H1 (cell line): ENCODE results near the gene ADCY1. TPM values are rescaled to one million over a fixed set of nuclear protein-coding genes. Genes with fewer than 3 reads are reported as not detected.

Experiments used
- CTCF ChIA-PET: fragments of 300-600 bp; sonication (Branson Sonifier 250); formaldehyde crosslinking; loops from one replicate; lab custom pipeline; 2021; ENCODE audit not compliant: partially characterized antibody; lab: Charles Lee
- POLR2A ChIA-PET: fragments of 300-600 bp; sonication (Branson Sonifier 250); formaldehyde crosslinking; loops from one replicate; lab custom pipeline; 2021; ENCODE audit warnings: inconsistent platforms; ENCODE audit not compliant: partially characterized antibody; lab: Charles Lee
- DNase-seq, 2 experiments: peaks; one replicate each; pipeline versions ENCODE4 v3.0.0 to v3.0.0-alpha.2; 2010 to 2022; ENCODE audit warnings: low spot score in 2 of 2, low read depth in 1 of 2, mixed read lengths in 1 of 2
- FAIRE-seq: peaks from 2 replicates; lab custom pipeline; 2011; peaks lifted over from hg19 to GRCh38; lab: Jason Lieb, UNC
- H2AFZ ChIP-seq: 2 replicates; pipeline ENCODE4 v1.8.1; 2012; ENCODE audit warnings: low read length, inconsistent platforms
- H2AK5ac ChIP-seq: 2 replicates; pipeline ENCODE4 v1.6.1; 2013; ENCODE audit warnings: low read depth, low read length
- H2BK120ac ChIP-seq: replicated peaks from 2 replicates; pipeline ENCODE3; 2013; ENCODE audit warnings: low read depth, low read length, inconsistent platforms
- H2BK12ac ChIP-seq: 2 replicates; pipeline ENCODE4 v1.6.1; 2013; ENCODE audit warnings: low read depth, low read length
- H2BK15ac ChIP-seq: 2 replicates; pipeline ENCODE4 v1.6.1; 2013; ENCODE audit warnings: low read length
- H2BK20ac ChIP-seq: 2 replicates; pipeline ENCODE4 v1.6.1; 2013; ENCODE audit warnings: low read length
- H2BK5ac ChIP-seq: 2 replicates; pipeline ENCODE4 v1.6.1; 2013; ENCODE audit warnings: low read depth, low read length
- H3K14ac ChIP-seq: 2 replicates; pipeline ENCODE4 v1.6.1; 2013; ENCODE audit warnings: inconsistent platforms; ENCODE audit not compliant: insufficient read length
- H3K18ac ChIP-seq: 2 replicates; pipeline ENCODE4 v1.6.1; 2013; ENCODE audit warnings: low read length; ENCODE audit errors: extremely low read depth
- H3K23ac ChIP-seq: 2 replicates; pipeline ENCODE4 v1.6.1; 2013; ENCODE audit warnings: inconsistent platforms; ENCODE audit not compliant: insufficient read length
- H3K23me2 ChIP-seq: 2 replicates; pipeline ENCODE4 v1.6.1; 2013; ENCODE audit warnings: low read depth, low read length
- H3K27ac ChIP-seq: 2 replicates; pipeline ENCODE4 v1.6.1; 2011; ENCODE audit warnings: low read depth, low read length, inconsistent platforms
- H3K27me3 ChIP-seq, 4 experiments: replicated peaks in 1 of 4; 1 replicate in 1 of 4; 2 replicates in 3 of 4; pipeline versions ENCODE4 v1.6.1 to v1.8.1; 2011 to 2013; ENCODE audit warnings: low read length in 3 of 4, mild to moderate bottlenecking in 3 of 4, inconsistent platforms in 2 of 4, mixed read lengths in 2 of 4, moderate library complexity in 1 of 4; ENCODE audit not compliant: control insufficient read depth in 3 of 4, insufficient read depth in 3 of 4; ENCODE audit errors: extremely low read depth in 1 of 4
- H3K36me3 ChIP-seq, 4 experiments: 2 replicates each; pipeline versions ENCODE4 v1.6.1 to v1.8.1; 2011 to 2013; ENCODE audit warnings: mild to moderate bottlenecking in 4 of 4, low read length in 3 of 4, moderate library complexity in 2 of 4, control low read depth in 1 of 4, inconsistent platforms in 1 of 4; ENCODE audit not compliant: insufficient read depth in 4 of 4, control insufficient read depth in 2 of 4
- H3K4ac ChIP-seq: replicated peaks from 2 replicates; pipeline ENCODE3; 2013; ENCODE audit warnings: low read length, low read depth, mixed read lengths, inconsistent platforms; ENCODE audit not compliant: insufficient read length
- H3K4me1 ChIP-seq, 4 experiments: replicated peaks in 1 of 4; 1 replicate in 1 of 4; 2 replicates in 3 of 4; pipeline versions ENCODE4 v1.6.1 to v1.8.1; 2011 to 2013; ENCODE audit warnings: low read length in 3 of 4, inconsistent platforms in 2 of 4, mixed read lengths in 1 of 4; ENCODE audit not compliant: insufficient read depth in 4 of 4, control insufficient read depth in 3 of 4
- H3K4me2 ChIP-seq, 2 experiments: 2 replicates each; pipeline versions ENCODE4 v1.6.1 to v1.8.1; 2011 to 2013; ENCODE audit warnings: low read depth in 2 of 2, low read length in 2 of 2, control low read depth in 1 of 2, inconsistent platforms in 1 of 2, mild to moderate bottlenecking in 1 of 2; ENCODE audit not compliant: insufficient read depth in 1 of 2
- H3K4me3 ChIP-seq, 4 experiments: fragments of 200-600, 300-600 bp in 1 of 4; sonication (generic), shearing (Covaris generic), sonication (Bioruptor Twin) in 1 of 4; 2 replicates each; pipeline versions ENCODE4 v1.5.1 to v1.8.1; 2011 to 2016; ENCODE audit warnings: low read length in 4 of 4, low read depth in 3 of 4, control low read depth in 2 of 4, inconsistent platforms in 2 of 4, mild to moderate bottlenecking in 2 of 4, mixed read lengths in 1 of 4, moderate library complexity in 1 of 4; ENCODE audit not compliant: insufficient read depth in 2 of 4; ENCODE audit errors: extremely low read depth in 1 of 4
- H3K56ac ChIP-seq: replicated peaks from 2 replicates; pipeline ENCODE3; 2013; ENCODE audit warnings: low read depth, mild to moderate bottlenecking, mixed read lengths, low read length, inconsistent platforms; ENCODE audit not compliant: insufficient read length
- H3K79me1 ChIP-seq: 2 replicates; pipeline ENCODE4 v1.6.1; 2013; ENCODE audit warnings: low read depth, low read length, control low read depth
- H3K79me2 ChIP-seq, 2 experiments: 2 replicates each; pipeline versions ENCODE4 v1.6.1 to v1.8.1; 2012 to 2013; ENCODE audit warnings: low read length in 2 of 2, mild to moderate bottlenecking in 2 of 2, inconsistent platforms in 1 of 2; ENCODE audit not compliant: insufficient read depth in 2 of 2, control insufficient read depth in 1 of 2
- H3K9ac ChIP-seq, 4 experiments: replicated peaks in 1 of 4; 1 replicate in 1 of 4; 2 replicates in 3 of 4; pipeline versions ENCODE4 v1.6.1 to v1.8.1; 2011 to 2013; ENCODE audit warnings: low read depth in 3 of 4, low read length in 3 of 4, control low read depth in 2 of 4, mild to moderate bottlenecking in 2 of 4, moderate library complexity in 2 of 4, inconsistent platforms in 1 of 4; ENCODE audit errors: extremely low read depth in 1 of 4
- H3K9me3 ChIP-seq, 2 experiments: 2 replicates each; pipeline versions ENCODE4 v1.6.1 to v1.8.1; 2012 to 2013; ENCODE audit warnings: mild to moderate bottlenecking in 2 of 2, moderate library complexity in 2 of 2, control low read depth in 1 of 2, inconsistent platforms in 1 of 2, low read depth in 1 of 2, low read length in 1 of 2, mixed read lengths in 1 of 2; ENCODE audit not compliant: insufficient read depth in 2 of 2
- H4K20me1 ChIP-seq, 2 experiments: replicated peaks in 1 of 2; 2 replicates each; pipeline versions ENCODE3 to v1.8.1; 2011 to 2013; ENCODE audit warnings: inconsistent platforms in 2 of 2, low read length in 2 of 2, mild to moderate bottlenecking in 1 of 2; ENCODE audit not compliant: insufficient read depth in 2 of 2, control insufficient read depth in 1 of 2
- H4K5ac ChIP-seq: 2 replicates; pipeline ENCODE4 v1.6.1; 2013; ENCODE audit warnings: low read length, low read depth, mixed read lengths, inconsistent platforms; ENCODE audit not compliant: insufficient read length
- H4K8ac ChIP-seq: 2 replicates; pipeline ENCODE4 v1.8.0; 2013; ENCODE audit warnings: mild to moderate bottlenecking, moderate library complexity, low read length, inconsistent platforms; ENCODE audit not compliant: insufficient read depth; ENCODE audit errors: extremely low read depth
- H4K91ac ChIP-seq: replicated peaks from 2 replicates; pipeline ENCODE3; 2013; ENCODE audit warnings: low read length, mixed read lengths, inconsistent platforms; ENCODE audit not compliant: insufficient read length
- BRCA1 ChIP-seq: IDR thresholded peaks from 2 replicates; pipeline ENCODE4 v1.6.1; 2012; ENCODE audit warnings: low read depth, low read length, improper control_type of control experiment
- CBX5 ChIP-seq: fragments of 300-800, 300-1000 bp; sonication (generic); IDR thresholded peaks from 2 replicates; pipeline ENCODE4 v1.7.1; 2016; ENCODE audit warnings: antibody characterized with exemption, low read length, low read depth
- KDM5A ChIP-seq: fragments of 200-600 bp; IDR thresholded peaks from 2 replicates; pipeline ENCODE4 v1.7.1; 2012; ENCODE audit warnings: mild to moderate bottlenecking, low read length, inconsistent platforms, mixed read lengths
- NRF1 ChIP-seq: IDR thresholded peaks from 2 replicates; pipeline ENCODE4 v1.6.1; 2011; ENCODE audit warnings: mild to moderate bottlenecking, low read depth, low read length, improper control_type of control experiment
- POLR2AphosphoS5 ChIP-seq: IDR thresholded peaks from 2 replicates; pipeline ENCODE4 v1.6.1; 2011; ENCODE audit warnings: low read depth, low read length
- RNF2 ChIP-seq: fragments of 200-900, 300-1000 bp; sonication (generic); IDR thresholded peaks from 2 replicates; pipeline ENCODE4 v1.7.1; 2016; ENCODE audit warnings: borderline replicate concordance, low read depth, mild to moderate bottlenecking, antibody characterized with exemption, low read length; ENCODE audit not compliant: poor library complexity, severe bottlenecking; ENCODE audit errors: missing control alignments
- SIX5 ChIP-seq: IDR thresholded peaks from 2 replicates; pipeline ENCODE4 v1.6.1; 2011; ENCODE audit warnings: mild to moderate bottlenecking, low read depth, low read length
- SUZ12 ChIP-seq: fragments of 200-600 bp; sonication (generic); IDR thresholded peaks from 2 replicates; pipeline ENCODE4 v1.6.1; 2012; ENCODE audit warnings: mild to moderate bottlenecking, inconsistent platforms, low read length, moderate library complexity, mixed read lengths
- TAF7 ChIP-seq: optimal IDR thresholded peaks from 2 replicates; pipeline ENCODE3; 2011; ENCODE audit warnings: low read depth, mild to moderate bottlenecking, inconsistent platforms, low read length, moderate library complexity, borderline replicate concordance
- TBP ChIP-seq: IDR thresholded peaks from 2 replicates; pipeline ENCODE4 v1.6.1; 2011; ENCODE audit warnings: low read depth, low read length, improper control_type of control experiment
- TEAD4 ChIP-seq: IDR thresholded peaks from 2 replicates; pipeline ENCODE4 v1.6.1; 2012; ENCODE audit warnings: low read depth, low read length, inconsistent platforms, mixed read lengths
- WGBS, 2 experiments: shearing (Covaris generic) in 1 of 2; methylation state at CpG; one replicate each; pipeline versions ENCODE4 v1.1.6 to v1.1.7; 2013 to 2015; ENCODE audit warnings: low lambda C conversion rate in 2 of 2, mixed read lengths in 2 of 2, inconsistent platforms in 1 of 2, low coverage in 1 of 2, missing lambda C conversion rate in 1 of 2; ENCODE audit not compliant: insufficient replicate concordance in 2 of 2, insufficient coverage in 1 of 2, insufficient read length in 1 of 2; ENCODE audit errors: extremely low coverage in 1 of 2, missing lambda C conversion rate in 1 of 2; 5-methylcytosine and 5-hydroxymethylcytosine counted together
- polyA plus RNA-seq, 7 experiments: library from polyadenylated mRNA; depleted of rRNA in 3 of 7; stranded (reverse) in 5 of 7; unstranded in 2 of 7; fragments of >200 nt in 5 of 7; fragments of 200-250 nt in 2 of 7; gene quantifications; 1 replicate in 5 of 7; 2 replicates in 1 of 7; 4 replicates in 1 of 7; pipeline versions ENCODE4 v1.2.1 to v1.2.3, GENCODE V29; 2011 to 2013; ENCODE audit warnings: missing spikeins in 2 of 7, mixed read lengths in 2 of 7
- total RNA-seq: library from RNA; stranded (reverse); fragmentation: NEBNext Ultra II Directional; extraction: Animal tissue kit (Norgen Biotek cat#: 25700); gene quantifications from 2 replicates; pipeline ENCODE4 v1.2.1, GENCODE V29; 2021

ADCY1 gene
- total and polyA plus RNA-seq, 2 of the 8 experiments (the other 6 are each of a cell fraction or from before 2014, with no cell fraction given), result 7.9 to 26.9 TPM

GRCh38 chr7:45648671-45648995 lies 74.5 kb downstream of the ADCY1 start:
- H2BK120ac ChIP-seq, result no peak overlapping the region
- H2BK15ac ChIP-seq, result no peak overlapping the region
- H3K18ac ChIP-seq, result no peak overlapping the region
- no peaks in the 10 kb centered on the region for H4K20me1 ChIP-seq
- 89% methylated on average over 10 of the region's 10 CpGs; no CpG with 5 or more reads in 1 of the 2 experiments for WGBS, 2 experiments
- no peak overlapping the region for H3K23ac ChIP-seq
- no peaks in the 10 kb centered on the region; a peak in 1 of 8 replicates for H3K36me3 ChIP-seq
- no peak overlapping the region for H4K8ac ChIP-seq
- DNase-seq (no peak), FAIRE-seq (no peak)
- no peak overlapping the region for H2AFZ ChIP-seq
- H3K56ac ChIP-seq, result no peak overlapping the region
- H4K5ac ChIP-seq, result no peak overlapping the region
- H3K9me3 ChIP-seq, result no peaks in the 10 kb centered on the region
- H2AK5ac ChIP-seq, result no peak overlapping the region
- H2BK12ac ChIP-seq, result no peak overlapping the region
- no peak overlapping the region for H4K91ac ChIP-seq
- H3K4me1 ChIP-seq, result no peaks in the 10 kb centered on the region
- H3K79me1 ChIP-seq, result peaks cover 4% of the 10 kb centered on the region; the same call in 1 of the 2 replicates
- H3K27ac ChIP-seq, result no peak overlapping the region
- no peak overlapping the region for H3K4ac ChIP-seq
- no peak overlapping the region for H3K14ac ChIP-seq
- H3K27me3 ChIP-seq, result no peaks in the 10 kb centered on the region
- H2BK5ac ChIP-seq, result no peak overlapping the region
- H3K9ac ChIP-seq, result no peak overlapping the region
- ChIA-PET POLR2A (no interaction called here), CTCF (interaction anchor here (0.8 to 1.1 kb wide), 3 partner anchors 21 to 234 kb away, joined by 3 to 4 read pairs (median 4); no protein-coding TSS in a partner anchor)
- H3K23me2 ChIP-seq, result no peaks in the 10 kb centered on the region
- no peak overlapping the region for H3K4me2 ChIP-seq
- H3K79me2 ChIP-seq, result no peaks in the 10 kb centered on the region
- no peak overlapping the region for H2BK20ac ChIP-seq
- no peak overlapping the region for H3K4me3 ChIP-seq
- TF ChIP-seq TBP (no peak), SUZ12 (no peak), TEAD4 (no peak), SIX5 (no peak), BRCA1 (no peak), NRF1 (no peak), CBX5 (no peak), RNF2 (no peak), POLR2AphosphoS5 (no peak), KDM5A (no peak), TAF7 (no peak)
